HG03378 (cell line): ENCODE results near the gene ABCC6.
A peak's percentile ranks its signal among the peaks of the same experiment; 100 is the strongest.

Source experiments
- ATAC-seq: cut with Tn5 transposase; IDR thresholded peaks from one replicate; pipeline ENCODE4 v1.9.1; 2021; ENCODE audit warnings: mild to moderate bottlenecking, moderate library complexity; ENCODE audit not compliant: unreplicated experiment

ABCC6 gene

GRCh38 chr16:16143931-16144330 is 79.4 kb downstream of the ABCC6 start:
- ATAC-seq, result no peak

DNA sequence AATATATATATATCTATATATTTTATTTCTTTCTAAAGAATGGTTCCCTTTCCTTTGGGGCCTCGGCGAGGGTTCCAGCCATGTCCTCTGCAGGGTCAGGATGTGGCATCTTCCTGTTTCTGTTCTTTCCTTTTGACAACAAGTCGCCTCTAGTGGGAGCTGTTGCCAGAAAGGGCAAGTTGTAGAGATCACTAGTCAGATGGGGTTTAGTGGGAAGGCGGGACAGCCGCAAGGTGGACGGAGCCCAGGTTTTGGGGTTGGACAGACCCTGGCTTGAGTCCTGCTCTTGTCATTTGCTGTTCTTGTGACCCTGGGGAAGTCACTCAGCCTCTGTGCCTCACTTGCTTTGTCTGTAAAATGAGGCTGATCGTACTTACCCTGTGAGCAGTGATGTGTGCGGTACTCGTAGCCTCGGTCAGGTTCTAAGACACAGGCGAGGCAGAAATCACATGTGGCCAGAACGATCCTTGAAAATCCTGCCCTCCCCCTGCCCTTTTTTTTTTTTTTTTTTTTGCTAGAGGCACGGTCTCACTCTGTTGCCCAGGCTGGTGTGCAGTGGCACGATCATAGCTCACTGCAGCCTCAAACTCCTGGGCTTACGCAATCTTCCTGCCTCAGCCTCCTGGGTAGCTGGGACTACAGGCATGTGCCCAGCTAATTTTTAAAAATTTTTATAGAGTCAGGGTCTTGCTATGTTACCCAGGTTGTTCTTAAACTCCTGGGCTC is 80.1 kb downstream of the ABCC6 start:
- no peak for ATAC-seq

DNA sequence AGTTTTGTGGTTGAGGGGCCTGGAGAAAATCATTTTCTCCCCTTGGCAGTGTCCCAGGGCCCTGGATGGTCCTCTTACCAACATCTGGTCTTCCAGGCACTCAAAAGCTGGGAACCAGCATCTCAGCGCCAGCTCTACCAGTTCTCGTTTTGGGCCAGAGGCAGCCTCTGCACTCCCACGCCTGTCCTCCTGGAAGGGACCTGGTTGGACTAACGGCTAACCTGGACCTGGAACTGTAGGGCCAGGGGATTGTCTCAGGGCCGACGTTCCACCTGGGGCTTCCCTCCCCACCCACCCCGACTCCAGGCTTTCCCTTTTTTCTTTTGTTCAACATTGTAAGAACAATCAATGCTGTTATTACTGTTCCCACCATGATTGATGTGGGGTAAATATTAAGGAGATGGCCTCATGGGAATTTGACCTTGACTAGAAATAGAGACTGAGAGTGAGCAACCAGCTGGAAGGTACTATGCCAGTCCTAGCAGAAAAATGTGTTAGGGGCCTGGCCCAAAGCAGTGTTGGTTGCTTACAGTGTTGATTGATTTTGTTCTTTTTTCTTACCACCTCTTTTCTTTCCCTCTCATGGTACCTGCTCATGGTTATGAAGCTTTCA is 81.4 kb downstream of the ABCC6 start:
- ATAC-seq, result no peak

- ATAC-seq, result no peak
These were observed 82.2 kb downstream of the ABCC6 start for GRCh38 chr16:16141141-16141540.

DNA sequence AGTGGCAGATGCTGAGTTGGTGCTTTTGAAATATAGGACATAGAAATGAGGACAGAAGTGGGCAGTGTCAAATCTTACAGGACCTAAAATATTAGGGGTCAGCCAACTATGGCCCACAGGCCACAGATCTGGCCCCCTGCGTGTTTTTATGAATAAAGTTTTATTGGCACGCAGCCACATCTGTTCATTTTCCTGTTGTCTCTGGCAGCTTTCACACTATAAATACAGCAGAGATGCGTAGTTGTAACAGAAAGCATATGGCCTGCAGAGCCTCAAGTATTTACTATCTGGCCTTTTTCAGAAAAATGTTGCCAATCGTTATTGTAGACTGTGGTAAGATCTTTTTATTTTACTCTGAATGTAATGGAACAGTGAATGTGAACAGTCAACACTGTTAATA is 82.8 kb downstream of the ABCC6 start:
- ATAC-seq, result no peak

- no peak for ATAC-seq
These were observed 83.5 kb downstream of the ABCC6 start for GRCh38 chr16:16139806-16140205.

DNA sequence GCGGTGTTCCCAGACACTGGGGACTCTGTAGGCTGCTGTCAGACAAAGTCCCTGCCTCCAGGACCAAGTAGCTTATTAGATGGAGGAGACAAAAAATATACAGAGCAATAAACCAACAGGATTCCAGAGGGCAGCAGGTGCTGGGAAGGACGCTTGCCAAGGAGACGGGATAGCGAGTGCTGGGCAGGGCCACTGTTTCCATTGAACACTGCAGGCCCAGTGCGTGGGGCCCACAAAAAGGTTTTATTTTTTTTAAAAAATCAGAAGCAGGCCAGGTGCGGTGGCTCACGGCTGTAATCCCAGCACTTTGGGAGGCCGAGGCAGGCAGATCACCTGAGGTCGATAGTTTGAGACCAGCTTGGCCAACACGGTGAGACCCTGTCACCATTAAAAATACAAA is 84.2 kb downstream of the ABCC6 start:
- ATAC-seq, result no peak

DNA sequence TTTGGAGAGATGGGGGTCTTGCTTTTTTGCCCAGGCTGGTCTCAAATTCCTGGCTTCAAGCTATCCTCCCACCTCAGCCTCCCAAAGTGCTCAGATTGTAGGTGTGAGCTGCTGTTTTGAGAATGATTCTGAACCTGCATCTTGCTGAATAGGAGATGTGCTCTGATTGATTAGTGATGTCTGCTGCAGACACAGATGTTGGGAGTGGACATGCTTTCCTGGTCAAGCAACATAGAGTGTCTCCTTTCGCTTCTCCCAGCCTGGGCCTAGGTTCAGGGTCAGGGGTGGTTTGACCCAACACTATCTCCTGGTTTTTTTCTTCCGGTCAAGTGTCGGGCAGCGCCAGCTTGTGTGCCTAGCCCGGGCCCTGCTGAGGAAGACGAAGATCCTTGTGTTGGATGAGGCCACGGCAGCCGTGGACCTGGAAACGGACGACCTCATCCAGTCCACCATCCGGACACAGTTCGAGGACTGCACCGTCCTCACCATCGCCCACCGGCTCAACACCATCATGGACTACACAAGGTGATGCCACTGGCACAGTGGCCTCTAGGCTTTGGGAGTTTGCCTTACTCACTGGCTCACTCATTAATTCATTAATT is 85.2 kb downstream of the ABCC6 start:
- ATAC-seq, result no peak

GRCh38 chr16:16137110-16137509 is 86.2 kb downstream of the ABCC6 start:
- ATAC-seq, result no peak

DNA sequence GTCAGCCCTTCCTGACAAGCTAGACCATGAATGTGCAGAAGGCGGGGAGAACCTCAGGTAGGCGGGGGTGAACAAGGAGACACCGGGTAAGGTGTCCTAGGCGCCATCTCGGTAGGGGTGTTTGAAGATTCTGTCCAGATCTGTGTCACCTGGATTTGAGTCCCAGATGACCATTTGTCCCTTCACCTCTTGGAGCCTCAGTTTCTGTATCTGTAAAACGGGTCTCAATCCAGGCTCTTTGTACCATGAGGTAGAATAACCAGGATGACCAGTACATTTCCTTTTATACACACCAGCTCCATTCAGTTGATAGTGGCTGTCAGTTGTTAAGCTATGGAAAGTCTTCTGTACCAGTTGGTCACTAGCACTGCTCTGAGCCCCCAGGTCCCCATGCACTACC is 86.7 kb downstream of the ABCC6 start:
- ATAC-seq, result no peak

GRCh38 chr16:16133943-16134604 is 89.2 kb downstream of the ABCC6 start:
- no peak for ATAC-seq

DNA sequence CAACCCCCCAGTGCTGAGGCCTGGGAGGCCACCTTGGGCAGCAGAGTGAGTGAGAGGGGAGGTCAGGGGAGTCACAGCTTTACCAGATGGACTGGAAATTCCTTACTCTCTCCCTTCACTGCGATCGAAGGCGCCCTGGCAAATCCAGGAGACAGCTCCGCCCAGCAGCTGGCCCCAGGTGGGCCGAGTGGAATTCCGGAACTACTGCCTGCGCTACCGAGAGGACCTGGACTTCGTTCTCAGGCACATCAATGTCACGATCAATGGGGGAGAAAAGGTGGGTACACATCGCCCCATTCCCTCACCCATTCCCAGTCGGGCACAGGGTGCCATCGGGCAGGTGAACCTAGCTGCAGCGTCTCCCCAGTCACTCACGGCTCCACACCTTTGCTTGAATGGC is 91.6 kb downstream of the ABCC6 start:
- ATAC-seq, result no peak

DNA sequence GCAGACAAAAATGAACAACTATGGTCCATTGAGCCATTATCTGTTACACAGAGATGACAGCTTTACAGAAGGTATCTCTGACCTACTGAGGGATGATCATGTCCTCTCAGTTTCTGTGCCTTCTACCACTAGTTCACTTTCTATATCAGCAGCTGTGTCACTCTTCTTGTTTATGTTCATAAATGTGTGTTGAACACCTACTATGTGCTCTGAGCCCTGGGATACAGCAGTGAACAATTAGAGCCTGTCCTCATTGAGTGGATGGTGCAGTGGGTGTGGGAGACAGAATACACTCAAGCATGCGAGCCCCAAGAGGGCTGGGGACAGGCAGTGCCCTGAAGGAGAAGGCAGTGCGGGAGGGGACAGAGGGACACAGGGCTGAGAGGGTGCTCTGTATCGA is 92.1 kb downstream of the ABCC6 start:
- no peak for ATAC-seq

GRCh38 chr16:16127469-16128116 is 95.7 kb downstream of the ABCC6 start:
- peak; percentile 47 for ATAC-seq

DNA sequence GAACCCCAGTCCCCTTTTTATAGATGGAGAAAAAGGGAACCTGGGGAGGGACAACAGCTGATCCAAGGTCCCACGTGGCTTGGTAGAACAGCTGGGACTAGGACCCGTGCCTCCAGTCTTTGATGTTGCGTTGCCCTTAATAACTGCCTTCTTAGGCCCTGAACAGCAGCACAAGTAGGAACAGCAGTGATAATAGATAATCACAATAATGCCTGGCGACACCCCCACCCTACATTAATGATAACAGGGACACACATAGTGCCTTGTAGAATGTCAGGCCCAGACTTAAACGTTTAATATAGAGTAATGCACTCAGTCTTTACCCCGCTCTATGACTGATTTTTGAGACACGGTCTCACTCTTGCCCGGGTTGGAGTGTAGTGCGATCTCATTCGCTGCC is 96.4 kb downstream of the ABCC6 start:
- no peak for ATAC-seq

GRCh38 chr16:16124974-16125373 is 98.3 kb downstream of the ABCC6 start:
- ATAC-seq, result no peak

DNA sequence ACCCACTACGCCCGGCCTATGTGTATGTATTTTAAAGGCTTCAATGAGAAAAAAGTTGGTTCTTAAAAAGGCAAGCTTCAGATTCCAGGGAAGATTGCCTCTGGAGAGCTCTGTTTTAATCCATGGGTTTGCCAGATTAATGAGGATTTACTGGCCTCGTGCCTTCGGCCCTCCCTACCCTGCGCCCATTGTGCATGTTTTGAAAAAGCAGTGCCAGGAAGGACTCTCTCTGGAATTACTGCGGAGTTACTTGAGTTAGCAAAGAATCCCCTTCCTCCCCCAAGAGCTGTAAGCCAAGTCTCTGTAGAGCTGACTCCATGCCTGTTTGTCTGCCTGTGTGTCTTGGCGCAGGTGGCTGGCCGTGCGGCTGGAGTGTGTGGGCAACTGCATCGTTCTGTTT is 98.9 kb downstream of the ABCC6 start:
- no peak for ATAC-seq

DNA sequence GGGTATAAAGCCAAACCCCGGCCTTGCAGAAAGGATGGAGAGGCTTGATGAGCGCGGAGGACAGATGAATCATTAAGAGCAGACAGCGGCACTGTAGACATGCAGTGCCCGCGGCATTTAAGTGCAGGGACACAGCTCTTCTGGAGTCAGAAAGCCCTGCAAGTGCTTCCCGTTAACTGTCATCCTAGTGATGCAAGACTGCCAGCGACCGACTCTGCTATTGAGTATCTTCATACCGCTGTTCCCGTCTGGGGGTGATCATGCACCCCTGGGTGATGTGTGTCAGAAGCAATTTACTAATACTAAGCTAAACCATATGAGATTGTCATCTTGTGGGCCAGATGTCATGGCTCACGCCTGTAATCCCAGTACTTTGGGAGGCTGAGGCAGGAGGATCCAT is 101.0 kb downstream of the ABCC6 start:
- no peak for ATAC-seq

GRCh38 chr16:16121185-16121727 is 102.0 kb downstream of the ABCC6 start:
- ATAC-seq, result no peak

DNA sequence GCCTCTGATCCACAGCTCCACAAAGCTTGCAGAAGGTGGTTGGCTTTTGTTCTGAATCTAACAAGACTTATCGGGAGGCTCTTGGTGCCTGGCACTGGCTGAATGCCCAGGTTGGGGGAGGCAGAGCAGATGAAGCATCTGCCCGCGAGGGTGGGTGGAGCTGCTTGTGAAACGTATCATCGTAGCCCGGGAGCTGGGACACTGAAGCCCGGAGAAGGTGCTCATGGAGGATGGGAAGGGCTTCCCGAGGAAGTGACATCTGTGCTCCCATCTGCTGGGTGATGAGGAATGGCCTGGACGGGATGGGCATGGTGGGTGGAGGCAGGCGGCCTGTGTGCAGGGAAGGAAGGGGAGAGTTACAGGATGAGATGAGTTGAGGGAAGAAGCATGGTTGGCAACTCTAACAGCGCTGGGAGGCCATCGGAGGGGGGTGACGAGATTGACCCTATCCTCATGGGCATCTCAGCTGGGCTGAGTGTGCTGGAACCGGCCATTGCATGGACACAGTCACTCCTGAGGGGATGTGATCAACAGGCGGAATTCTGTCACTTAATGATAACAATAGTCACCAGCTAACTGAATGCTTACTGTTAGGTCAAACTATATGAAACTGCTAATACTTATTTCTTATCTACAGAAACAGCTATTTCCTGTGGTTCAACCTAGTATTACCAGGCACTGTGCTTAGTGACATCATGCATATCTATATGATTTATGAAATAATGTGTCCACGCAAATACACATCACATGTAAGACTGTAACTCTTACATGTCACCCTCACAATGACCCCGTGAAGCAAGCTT is 102.7 kb downstream of the ABCC6 start:
- no peak for ATAC-seq
